Amygdala (tissue), 56 donors: ENCODE results near the gene PPM1M.
A peak's percentile ranks its signal among the peaks of the same experiment; 100 is the strongest.

Source experiments
- DNase-seq, 56 donors: peaks; one replicate each; lab custom pipeline; 2025; lab: John Stamatoyannopoulos, UW

Gene PPM1M

GRCh38 chr3:52215351-52215750 is 30.2 kb upstream of the PPM1M start:
- no peak for DNase-seq

GRCh38 chr3:52216585-52217408 is 28.8 kb upstream of the PPM1M start:
- DNase-seq, result no peak

- no peak for DNase-seq
Observed at GRCh38 chr3:52217409-52217805, 28.2 kb upstream of the PPM1M start.

GRCh38 chr3:52218026-52218425 is 27.5 kb upstream of the PPM1M start:
- DNase-seq, result no peak

- DNase-seq, result no peak
Observed at GRCh38 chr3:52218454-52218853, 27.1 kb upstream of the PPM1M start.

- DNase-seq, result no peak
Observed at GRCh38 chr3:52218937-52219650, 26.5 kb upstream of the PPM1M start.

- DNase-seq, result peak in 49 of 56 donors; percentile 17 to 85 (median 62)
Observed at GRCh38 chr3:52220380-52221026, 25.1 kb upstream of the PPM1M start.

- DNase-seq, result no peak
Observed at GRCh38 chr3:52221141-52221562, 24.4 kb upstream of the PPM1M start.

GRCh38 chr3:52221563-52222318 is 23.8 kb upstream of the PPM1M start:
- no peak for DNase-seq

- no peak for DNase-seq
Observed at GRCh38 chr3:52222319-52223221, 23.0 kb upstream of the PPM1M start.

GRCh38 chr3:52223449-52224408 is 21.8 kb upstream of the PPM1M start:
- no peak for DNase-seq

GRCh38 chr3:52225452-52226228 is 19.9 kb upstream of the PPM1M start, which contains the start of gene TLR9:
Gene TLR9, minus strand, starts transcription at chr3:52225645. Its CDS starts 116 bp downstream, at chr3:52225529.
- DNase-seq, result no peak

GRCh38 chr3:52226229-52226817 is 19.2 kb upstream of the PPM1M start:
- DNase-seq, result no peak

GRCh38 chr3:52227117-52227516 is 18.4 kb upstream of the PPM1M start:
- no peak for DNase-seq

- no peak for DNase-seq
Observed at GRCh38 chr3:52227766-52228165, 17.8 kb upstream of the PPM1M start.

- no peak for DNase-seq
Observed at GRCh38 chr3:52228266-52228665, 17.3 kb upstream of the PPM1M start.

GRCh38 chr3:52228751-52229291 is 16.7 kb upstream of the PPM1M start:
- DNase-seq, result no peak
